IMR-90 (cell line): Measurements from ENCODE around the gene KRT83.

Source experiments
- CTCF ChIP-seq: conservative IDR thresholded peaks from 2 replicates; pipeline ENCODE4 v1.5.1; 2012; ENCODE audit warnings: mild to moderate bottlenecking, low read depth, low read length, improper control_type of control experiment
- FOS ChIP-seq: fragments of 150-350 bp; IDR thresholded peaks from 2 replicates; pipeline ENCODE4 v1.6.1; 2016; ENCODE audit warnings: low read depth, low read length
- MAZ ChIP-seq: IDR thresholded peaks from 2 replicates; pipeline ENCODE4 v1.6.1; 2012; ENCODE audit warnings: low read depth, mild to moderate bottlenecking, low read length, improper control_type of control experiment, moderate library complexity, borderline replicate concordance
- MXI1 ChIP-seq: IDR thresholded peaks from 2 replicates; pipeline ENCODE4 v1.6.1; 2012; ENCODE audit warnings: low read depth, mild to moderate bottlenecking, low read length, moderate library complexity, borderline replicate concordance
- NFE2L2 ChIP-seq: fragments of 150-350 bp; IDR thresholded peaks from 2 replicates; pipeline ENCODE4 v1.6.1; 2016; ENCODE audit warnings: low read depth, mild to moderate bottlenecking, low read length
- POLR2A ChIP-seq: IDR thresholded peaks from 2 replicates; pipeline ENCODE4 v1.6.1; 2012; ENCODE audit warnings: mild to moderate bottlenecking, low read depth, low read length
- RAD21 ChIP-seq: IDR thresholded peaks from 2 replicates; pipeline ENCODE4 v1.6.1; 2012; ENCODE audit warnings: low read length, improper control_type of control experiment
- SMC3 ChIP-seq: fragments of 150-350 bp; IDR thresholded peaks from 2 replicates; pipeline ENCODE4 v1.6.1; 2016; ENCODE audit warnings: low read depth, mild to moderate bottlenecking, antibody characterized with exemption, low read length, moderate library complexity

GRCh38 chr12:52366738-52367485, 45.7 kb upstream of the KRT83 start, which contains the start of gene KRT85:
- TF ChIP-seq POLR2A (no peak), CTCF (no peak), NFE2L2 (no peak), MXI1 (no peak), SMC3 (no peak), MAZ (no peak), FOS (no peak), RAD21 (no peak)
